ENCODE data around the gene PTPN4. TPM values are rescaled to one million over a fixed set of nuclear protein-coding genes. Genes with fewer than 3 reads are reported as not detected.

The PTPN4 gene
- total and polyA plus RNA-seq, 10 of the 15 experiments (the other 5 are each of a cell fraction or from before 2014, with no cell fraction given): 5.0 to 29.7 (median 23.7) TPM

DNA sequence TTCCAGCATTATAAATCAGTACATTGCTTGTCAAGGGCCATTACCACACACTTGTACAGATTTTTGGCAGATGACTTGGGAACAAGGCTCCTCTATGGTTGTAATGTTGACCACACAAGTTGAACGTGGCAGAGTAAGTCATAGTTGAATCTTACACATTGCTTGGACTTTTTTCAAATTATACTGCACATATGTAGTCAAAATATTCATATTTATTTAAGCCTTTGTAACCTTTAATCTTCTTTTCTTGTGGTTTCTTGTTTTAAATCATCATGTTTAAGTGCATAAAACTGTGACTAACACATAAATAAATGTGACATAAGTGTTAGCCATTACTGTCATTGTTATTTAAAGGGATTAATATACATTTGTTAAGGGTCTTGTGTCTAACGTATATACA lies 201.1 kb downstream of the PTPN4 start:
- H3K4me1 ChIP-seq (ENCODE audit: control insufficient read depth, insufficient read depth, low read length): no peaks in the 10 kb centered on the region
- H3K27ac ChIP-seq (ENCODE audit: control insufficient read depth, insufficient read depth): no peak overlapping the region
- ChIA-PET SMC1A (ENCODE audit: uncharacterized antibody, unreplicated experiment) (interaction anchor here (1.0 kb wide), 1 partner anchor 19 kb away, joined by 4 read pairs; no protein-coding TSS in a partner anchor), CTCF (no interaction called here), RAD21 (ENCODE audit: unreplicated experiment) (no interaction called here), POLR2A (no interaction called here)
- TF ChIP-seq NR2F1 (conservative IDR thresholded peaks at IDR 0.05): 0 out of 2 replicates have a peak, but pooled peaks have one; percentile 51
- TF ChIP-seq ZNF217 (IDR thresholded peaks at IDR 0.05): peak; percentile 62; the same call in 1 of the 2 replicates
- TF ChIP-seq ATF7 (IDR thresholded peaks at IDR 0.05; ENCODE audit: low read depth): peak; percentile 30; the same call in 1 of the 2 replicates
- peak; percentile 14; the same call in 1 of the 2 replicates for TF ChIP-seq MTA2 (IDR thresholded peaks at IDR 0.05; ENCODE audit: low read depth)
- no peak for TF ChIP-seq NFYB (IDR thresholded peaks at IDR 0.05; ENCODE audit: insufficient read depth, low read depth, low read length)
- H3K36me3 ChIP-seq (ENCODE audit: control insufficient read depth in 2 of 2, insufficient read depth in 2 of 2, low read length in 1 of 2): peaks cover 0 to 3% of the 10 kb centered on the region in 2 experiments; a peak in 2 of 4 replicates
- BruUV-seq (replicated peaks): no TSS peak
- intact Hi-C loops (cut with micrococcal nuclease; ENCODE audit: unreplicated experiment) (no loop called here), in situ Hi-C loops (cut with MboI) (no loop called here)
- H3K9me3 ChIP-seq (replicated peaks; ENCODE audit: control insufficient read depth, insufficient read depth, low read length): peaks cover 1% of the 10 kb centered on the region; the same call in 2 of the 3 replicates
- no peaks in the 10 kb centered on the region for H4K20me1 ChIP-seq (ENCODE audit: control insufficient read depth, insufficient read depth)
- no peak for ATAC-seq
- no peak overlapping the region for H3K4me3 ChIP-seq
- no peaks in the 10 kb centered on the region for H3K27me3 ChIP-seq (replicated peaks in 1 of 2; ENCODE audit: control insufficient read depth in 2 of 2, insufficient read depth in 2 of 2, low read length in 1 of 2)
- FAIRE-seq: no peak
- no peak overlapping the region for H2AFZ ChIP-seq (ENCODE audit: control insufficient read depth, low read depth, low read length)
- WGBS (ENCODE audit: insufficient coverage, insufficient replicate concordance, low lambda C conversion rate, missing lambda C conversion rate): 55% methylated on average over 2 of the region's 2 CpGs
- no peak overlapping the region for H3K4me2 ChIP-seq (ENCODE audit: control insufficient read depth, insufficient read depth)
- no peak for DNase-seq (ENCODE audit: low read depth, low spot score)
- H3K79me2 ChIP-seq (ENCODE audit: control insufficient read depth, insufficient read depth, low read length): no peaks in the 10 kb centered on the region
- no peak overlapping the region for H3K9ac ChIP-seq (ENCODE audit: control insufficient read depth, insufficient read depth, low read length)

DNA sequence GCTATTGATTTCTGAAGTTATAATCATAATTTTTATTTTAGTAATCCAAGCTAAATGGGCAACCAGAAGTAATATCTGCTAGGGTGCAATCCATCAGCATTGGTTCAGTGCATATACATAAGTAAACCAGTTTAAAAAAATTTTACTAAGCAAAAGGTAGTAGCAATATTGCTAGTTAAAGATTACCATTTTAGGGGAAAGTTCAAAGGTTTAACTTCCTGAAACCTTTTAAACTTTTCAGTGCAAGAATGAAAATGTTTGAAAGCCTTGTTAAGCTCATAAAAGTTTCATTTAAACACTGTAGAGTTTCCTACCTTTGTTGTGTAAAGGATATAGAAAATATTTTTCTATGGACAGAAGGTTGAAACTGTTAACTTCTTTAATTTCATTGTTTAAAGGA lies 222.2 kb downstream of the PTPN4 start:
- no peak for ATAC-seq
- TF ChIP-seq JUND (IDR thresholded peaks at IDR 0.05; ENCODE audit: low read depth, low read length) (no peak), NR2C1 (IDR thresholded peaks at IDR 0.05) (peak; percentile 19; the same call in 1 of the 2 replicates)

More for the DNA sequence above, 222.2 kb downstream of the PTPN4 start:
- ChIA-PET CTCF (no interaction called here), POLR2A (no interaction called here), RAD21 (ENCODE audit: unreplicated experiment) (no interaction called here), SMC1A (ENCODE audit: uncharacterized antibody, unreplicated experiment) (interaction anchor here (1.5 kb wide), 1 partner anchor 13 kb away, joined by 3 read pairs; no protein-coding TSS in a partner anchor)
- no TSS peak for BruUV-seq (replicated peaks)
- H4K20me1 ChIP-seq (ENCODE audit: control insufficient read depth, insufficient read depth): no peaks in the 10 kb centered on the region
- H3K79me2 ChIP-seq (ENCODE audit: control insufficient read depth, insufficient read depth, low read length): no peaks in the 10 kb centered on the region
- H2AFZ ChIP-seq (ENCODE audit: control insufficient read depth, low read depth, low read length): no peak overlapping the region
- no peaks in the 10 kb centered on the region for H3K9me3 ChIP-seq (replicated peaks; ENCODE audit: control insufficient read depth, insufficient read depth, low read length)
- no peak overlapping the region for H3K27ac ChIP-seq (ENCODE audit: control insufficient read depth, insufficient read depth)
- FAIRE-seq: no peak
- H3K4me3 ChIP-seq: no peak overlapping the region
- H3K27me3 ChIP-seq (replicated peaks in 1 of 2; ENCODE audit: control insufficient read depth in 2 of 2, insufficient read depth in 2 of 2, low read length in 1 of 2): no peaks in the 10 kb centered on the region
- no peak for DNase-seq (ENCODE audit: low read depth, low spot score)
- H3K4me2 ChIP-seq (ENCODE audit: control insufficient read depth, insufficient read depth): no peak overlapping the region
- intact Hi-C loops (cut with micrococcal nuclease; ENCODE audit: unreplicated experiment) (no loop called here), in situ Hi-C loops (cut with MboI) (no loop called here)
- H3K9ac ChIP-seq (ENCODE audit: control insufficient read depth, insufficient read depth, low read length): no peak overlapping the region
- no peaks in the 10 kb centered on the region for H3K36me3 ChIP-seq (ENCODE audit: control insufficient read depth in 2 of 2, insufficient read depth in 2 of 2, low read length in 1 of 2)
- H3K4me1 ChIP-seq (ENCODE audit: control insufficient read depth, insufficient read depth, low read length): no peaks in the 10 kb centered on the region

All from GM12878 (cell line).